MCF 10A (cell line): ENCODE results near the gene STIL. TPM values are rescaled to one million over a fixed set of nuclear protein-coding genes. Genes with fewer than 3 reads are reported as not detected.
"Not testable (repeated sequence)": the region's sequence is repeated elsewhere in the genome, so short reads cannot be mapped to it uniquely, and the experiment has no call there.

Experiments used
- BruUV-seq: library from RNA; stranded (reverse); fragments of 400-500 nt; replicated peaks from 2 replicates; lab custom pipeline; 2021; lab: Mats Ljungman, UMichigan
- CTCF ChIA-PET: fragments of 300-600 bp; sonication (Branson Sonifier 250); formaldehyde crosslinking; extraction: SDS; loops from one replicate; lab custom pipeline; 2021; ENCODE audit warnings: antibody characterized with exemption, inconsistent platforms; lab: Yijun Ruan, JAX
- POLR2A ChIA-PET: fragments of 300-600, 350-650 bp; sonication (Branson Sonifier 250); formaldehyde crosslinking; extraction: SDS; loops from one replicate; lab custom pipeline; 2020; ENCODE audit warnings: antibody characterized with exemption, inconsistent platforms; lab: Yijun Ruan, JAX
- DNase-seq: peaks from one replicate; pipeline ENCODE4 v3.0.0-alpha.2; 2018; ENCODE audit not compliant: unreplicated experiment
- H3K27ac Mint-ChIP-seq: one replicate; pipeline ENCODE4 v1.8.0; 2022; ENCODE audit warnings: mild to moderate bottlenecking, low read depth, mixed read lengths; ENCODE audit not compliant: unreplicated experiment
- H3K27me3 Mint-ChIP-seq: one replicate; pipeline ENCODE4 v1.8.0; 2022; ENCODE audit warnings: mixed read lengths; ENCODE audit not compliant: insufficient read depth, unreplicated experiment
- H3K36me3 Mint-ChIP-seq: one replicate; pipeline ENCODE4 v1.8.0; 2022; ENCODE audit warnings: mild to moderate bottlenecking, moderate library complexity, mixed read lengths; ENCODE audit not compliant: insufficient read depth, unreplicated experiment
- H3K4me1 Mint-ChIP-seq: one replicate; pipeline ENCODE4 v1.8.0; 2022; ENCODE audit warnings: mixed read lengths; ENCODE audit not compliant: insufficient read depth, unreplicated experiment
- H3K4me3 Mint-ChIP-seq: one replicate; pipeline ENCODE4 v1.8.0; 2022; ENCODE audit warnings: mild to moderate bottlenecking, moderate library complexity, mixed read lengths; ENCODE audit not compliant: unreplicated experiment
- H3K9me3 Mint-ChIP-seq: one replicate; pipeline ENCODE4 v1.8.0; 2022; ENCODE audit warnings: mixed read lengths; ENCODE audit not compliant: unreplicated experiment
- CTCF ChIP-seq: fragments of 200-600 bp; IDR thresholded peaks from one replicate; pipeline ENCODE4 v1.8.0; 2022; ENCODE audit warnings: antibody characterized with exemption, mild to moderate bottlenecking; ENCODE audit not compliant: unreplicated experiment
- intact Hi-C: fragments of 100-400 bp; cut with micrococcal nuclease; formaldehyde crosslinking; loops from 2 replicates; pipeline ENCODE4 v1.14.1; 2022
- total RNA-seq: library from RNA; stranded (reverse); gene quantifications from 2 replicates; pipeline ENCODE4 v1.2.3, GENCODE V29; 2022

The STIL gene
- total RNA-seq, 1 experiment from 2014 or later, result 12.6 TPM

- Mint-ChIP-seq H3K36me3 (peaks cover 14% of the 10 kb centered on the region), H3K4me1 (no peaks in the 10 kb centered on the region), H3K9me3 (no peaks in the 10 kb centered on the region), H3K4me3 (no peak overlapping the region), H3K27ac (no peak overlapping the region), H3K27me3 (no peaks in the 10 kb centered on the region)
- intact Hi-C loops, result no loop called here
- BruUV-seq, result no TSS peak
- CTCF ChIA-PET, result interaction anchor here (0.8 kb wide), 1 partner anchor 36 kb away, joined by 3 read pairs; no protein-coding TSS in a partner anchor
- DNase-seq, result no peak
- no peak for TF ChIP-seq CTCF
- POLR2A ChIA-PET, result interaction anchor here (0.7 to 1.2 kb wide), 2 partner anchors 9 to 45 kb away, joined by 4 to 5 read pairs; no protein-coding TSS in a partner anchor
Measured at GRCh38 chr1:47351305-47351704, 37.4 kb upstream of the STIL start.

- CTCF ChIA-PET, result interaction anchor here (0.6 to 2.4 kb wide), 5 partner anchors 10 to 155 kb away, joined by 3 to 8 read pairs (median 4); no protein-coding TSS in a partner anchor
- no peak overlapping the region for H3K4me3 Mint-ChIP-seq
- TF ChIP-seq CTCF, result no peak
- no peaks in the 10 kb centered on the region for H3K4me1 Mint-ChIP-seq
- no peak for DNase-seq
- peak overlapping the region; percentile 44 for H3K27ac Mint-ChIP-seq
- H3K27me3 Mint-ChIP-seq, result no peaks in the 10 kb centered on the region
- intact Hi-C loops, result no loop called here
- POLR2A ChIA-PET, result interaction anchor here (1.1 to 1.6 kb wide), 3 partner anchors 10 to 158 kb away, joined by 3 to 5 read pairs (median 3); partner anchors contain the start of genes CMPK1 and PDZK1IP1
- no peaks in the 10 kb centered on the region for H3K9me3 Mint-ChIP-seq
- no TSS peak for BruUV-seq
- H3K36me3 Mint-ChIP-seq, result peaks cover 19% of the 10 kb centered on the region
Measured at GRCh38 chr1:47348246-47348645, 34.3 kb upstream of the STIL start.

- TSS peak; percentile 16 for BruUV-seq
- DNase-seq, result no peak
- H3K4me3 Mint-ChIP-seq, result no peak overlapping the region
- CTCF ChIA-PET, result interaction anchor here (0.7 to 2.2 kb wide), 3 partner anchors 9 to 155 kb away, joined by 3 to 6 read pairs (median 3); no protein-coding TSS in a partner anchor
- H3K27ac Mint-ChIP-seq, result peak overlapping the region; percentile 44
- no peaks in the 10 kb centered on the region for H3K27me3 Mint-ChIP-seq
- POLR2A ChIA-PET, result interaction anchor here (1.6 kb wide), 1 partner anchor 10 kb away, joined by 5 read pairs; no protein-coding TSS in a partner anchor
- H3K36me3 Mint-ChIP-seq, result peaks cover 23% of the 10 kb centered on the region
- H3K9me3 Mint-ChIP-seq, result no peaks in the 10 kb centered on the region
- intact Hi-C loops, result no loop called here
- no peaks in the 10 kb centered on the region for H3K4me1 Mint-ChIP-seq
- TF ChIP-seq CTCF, result no peak
Measured at GRCh38 chr1:47347735-47348134, 33.8 kb upstream of the STIL start.

- POLR2A ChIA-PET, BruUV-seq, H3K4me3 Mint-ChIP-seq, H3K9me3 Mint-ChIP-seq, H3K4me1 Mint-ChIP-seq, DNase-seq, intact Hi-C loops, H3K27me3 Mint-ChIP-seq: not testable (repeated sequence)
- Mint-ChIP-seq H3K36me3 (peaks cover 26% of the 10 kb centered on the region), H3K27ac (peak overlapping the region; percentile 44)
- CTCF ChIA-PET, result interaction anchor here (0.8 to 2.2 kb wide), 2 partner anchors 8 to 154 kb away, joined by 3 to 6 read pairs; no protein-coding TSS in a partner anchor
Measured at GRCh38 chr1:47346979-47347378, 33.0 kb upstream of the STIL start.
